HG03064 (cell line): Measurements from ENCODE around the gene HK1.

ENCODE experiments used
- ATAC-seq: cut with Tn5 transposase; IDR thresholded peaks from one replicate; pipeline ENCODE4 v1.9.1; 2021; ENCODE audit warnings: low read depth; ENCODE audit not compliant: unreplicated experiment

Gene HK1

DNA sequence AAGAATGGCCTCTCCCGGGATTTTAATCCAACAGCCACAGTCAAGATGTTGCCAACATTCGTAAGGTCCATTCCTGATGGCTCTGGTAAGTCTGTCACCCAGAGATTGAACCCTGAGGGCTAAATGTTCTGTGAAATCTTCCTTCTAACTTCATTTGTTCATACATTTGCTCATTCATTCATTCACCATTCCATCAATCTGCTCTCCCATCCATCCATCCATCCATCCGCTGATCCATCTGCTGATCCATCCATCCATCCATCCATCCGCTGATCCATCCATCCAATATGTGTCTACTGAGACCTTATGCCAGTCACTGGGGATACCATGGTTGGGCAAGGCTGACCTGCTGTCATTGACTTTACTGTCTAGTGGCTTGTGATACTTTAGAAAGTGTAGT is 65.6 kb downstream of the HK1 start:
- no peak for ATAC-seq

DNA sequence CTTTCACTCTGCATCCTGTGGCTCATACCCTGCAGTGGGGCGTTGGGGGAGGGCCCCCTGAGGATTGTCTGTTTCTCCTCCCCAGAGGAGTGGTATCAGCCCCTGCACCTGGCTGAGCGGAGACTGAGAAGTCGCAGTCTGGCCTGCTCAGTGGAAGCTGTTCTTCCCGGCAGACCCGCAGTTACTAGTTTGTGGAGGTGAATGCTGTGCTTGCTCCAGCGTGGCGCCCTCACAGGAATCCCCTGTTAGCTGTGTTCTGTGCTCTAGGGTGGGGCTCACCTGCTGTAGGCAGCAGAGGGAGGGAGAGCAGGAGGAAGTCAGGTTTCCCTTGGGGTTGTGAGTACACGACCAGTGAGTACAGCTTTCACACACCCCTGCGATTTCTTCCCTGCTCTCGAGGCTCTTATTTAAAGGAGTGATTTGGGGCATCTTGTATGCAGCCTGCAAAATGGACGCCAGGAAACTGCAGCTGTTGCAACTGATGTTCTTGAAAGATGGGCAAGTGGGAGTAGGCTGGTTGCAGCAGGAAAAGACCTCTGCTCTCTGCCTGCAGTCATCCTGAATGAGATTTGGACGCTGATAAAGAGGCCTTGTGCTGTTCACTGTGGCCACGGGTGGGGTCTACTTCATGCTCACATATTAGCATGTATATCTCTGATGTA is 66.4 kb downstream of the HK1 start:
- ATAC-seq: peak; percentile 62

DNA sequence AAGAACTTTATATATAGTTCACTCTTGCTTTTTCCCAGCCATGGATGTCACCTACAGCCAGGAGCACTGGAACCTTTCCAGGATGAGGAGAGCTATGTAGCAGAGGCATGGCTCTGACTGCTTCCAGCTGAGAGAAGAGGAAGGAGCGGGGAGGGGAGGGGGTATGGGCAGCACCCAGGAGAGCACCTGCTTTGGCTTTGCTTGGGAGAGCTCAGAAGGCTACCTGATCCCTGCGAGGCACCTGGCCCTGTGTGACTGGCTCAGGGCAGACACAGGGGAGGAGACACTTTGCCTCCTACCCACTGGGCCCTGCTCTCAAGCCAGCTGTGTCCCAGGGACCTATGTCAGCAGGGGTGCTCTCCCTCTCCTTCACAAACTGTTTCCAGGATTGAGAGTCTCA is 67.1 kb downstream of the HK1 start:
- no peak for ATAC-seq

DNA sequence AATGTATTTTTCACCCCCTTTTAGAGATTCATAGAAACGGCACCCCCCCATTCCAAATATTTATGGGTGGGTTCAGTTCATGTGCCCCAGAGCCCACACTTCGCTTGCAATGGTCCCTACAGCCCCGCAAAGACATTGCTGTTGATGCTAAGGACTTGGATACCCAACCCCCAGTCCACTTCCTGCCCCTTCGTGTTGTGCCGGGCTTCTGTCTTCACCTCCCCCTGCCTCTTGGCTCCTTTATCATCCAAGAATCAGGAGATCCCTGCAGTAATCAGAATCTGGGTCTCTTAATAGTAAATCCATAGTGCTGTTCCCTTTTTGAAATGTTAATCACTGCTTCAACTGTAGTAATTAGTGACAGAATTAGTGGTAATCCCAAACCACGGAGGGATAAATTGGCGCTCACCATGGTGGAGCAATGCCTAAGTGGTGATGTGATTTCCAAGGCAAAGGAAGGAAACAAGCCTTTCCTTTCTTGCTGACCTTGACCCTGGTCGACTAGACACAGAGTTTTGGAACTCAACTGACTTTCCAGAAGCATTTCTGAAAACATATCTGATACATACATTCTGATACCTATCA is 67.7 kb downstream of the HK1 start:
- ATAC-seq: no peak

DNA sequence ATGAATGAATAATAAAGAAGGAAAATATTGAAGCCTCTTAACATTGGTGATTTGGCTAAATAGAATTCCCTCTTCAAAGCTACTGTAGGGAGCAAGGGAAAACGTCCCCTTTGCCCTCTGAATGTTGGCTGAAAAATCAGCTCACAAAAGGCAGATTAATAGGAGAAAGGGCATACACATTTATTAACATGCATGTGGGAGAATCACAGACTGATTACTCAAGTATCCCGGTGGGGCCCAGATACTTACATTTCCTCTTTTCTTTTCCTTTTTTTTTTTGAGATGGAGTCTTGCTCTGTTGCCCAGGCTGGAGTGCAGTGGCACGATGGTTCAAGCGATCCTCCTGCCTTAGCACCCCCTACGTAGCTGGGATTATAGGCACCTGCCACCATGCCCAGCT is 68.5 kb downstream of the HK1 start:
- no peak for ATAC-seq

DNA sequence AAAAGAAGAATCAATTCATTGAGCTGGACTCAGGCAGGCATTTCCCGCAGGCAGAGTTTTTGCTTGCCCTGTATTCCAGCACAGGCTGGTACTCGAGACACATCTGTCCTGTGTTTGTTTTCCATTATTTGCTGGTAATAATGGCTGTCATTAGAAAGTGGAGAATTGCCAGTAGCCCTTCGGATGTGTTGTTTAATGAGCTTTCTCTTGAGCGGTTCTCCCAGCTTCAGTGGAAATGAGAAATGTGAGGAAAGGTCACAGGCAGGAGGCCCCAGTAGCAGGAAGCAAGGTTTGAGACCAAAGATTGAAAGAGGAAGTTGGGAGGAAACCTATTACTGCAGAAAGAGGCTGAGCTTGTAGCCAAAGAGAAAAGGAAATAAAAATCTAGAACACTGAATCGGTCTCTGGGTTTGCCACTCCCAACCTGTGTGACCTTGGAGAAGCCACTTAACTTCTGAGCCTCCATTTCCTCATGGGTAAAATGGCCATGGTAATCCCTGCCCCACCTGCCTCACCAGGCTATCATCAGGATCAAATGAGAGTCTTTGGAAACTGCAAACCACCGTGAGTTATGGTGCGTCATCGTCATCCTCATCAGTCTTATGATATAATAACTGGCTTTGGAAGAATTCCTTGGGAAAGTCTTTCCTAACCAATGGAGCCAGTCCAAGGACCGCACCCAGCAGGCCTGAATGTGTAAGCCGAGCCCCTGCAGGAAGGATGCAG is 70.7 kb downstream of the HK1 start:
- no peak for ATAC-seq

DNA sequence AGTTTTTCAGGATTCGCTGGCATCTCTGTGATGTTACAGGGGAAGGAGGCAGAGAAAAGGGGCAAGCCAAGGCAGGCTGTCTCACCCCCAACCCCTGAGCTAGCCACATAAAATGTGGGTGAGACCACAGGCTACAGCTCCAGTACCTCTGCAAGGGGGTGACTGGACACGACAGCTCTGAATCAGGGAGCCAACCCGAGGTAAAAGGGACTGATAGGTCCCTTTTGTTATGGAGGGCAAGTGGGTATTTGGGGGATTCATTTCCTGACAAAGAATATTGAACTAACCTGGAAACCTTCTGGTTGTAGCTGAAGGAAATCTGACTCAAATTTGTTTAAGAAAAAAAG is 71.2 kb downstream of the HK1 start:
- ATAC-seq: no peak

DNA sequence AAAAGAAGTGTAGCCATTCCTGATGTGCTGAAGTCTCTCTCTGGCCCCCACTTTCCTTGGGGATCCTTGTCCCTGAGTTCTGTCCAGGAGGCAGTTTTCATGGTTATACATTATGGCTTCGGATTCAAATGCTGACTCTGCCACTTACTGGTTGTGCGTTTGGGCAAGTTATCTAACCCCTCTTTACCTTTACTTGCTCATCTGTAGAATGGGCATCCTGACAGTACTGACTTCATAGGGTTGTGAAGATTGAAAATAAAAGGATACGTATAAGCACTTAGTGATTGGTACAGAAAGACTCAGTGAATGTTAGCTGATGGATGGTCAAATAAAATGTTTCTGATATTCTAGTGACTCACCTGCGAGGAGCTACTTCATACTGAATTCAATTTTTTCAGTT is 73.3 kb downstream of the HK1 start:
- ATAC-seq: no peak

DNA sequence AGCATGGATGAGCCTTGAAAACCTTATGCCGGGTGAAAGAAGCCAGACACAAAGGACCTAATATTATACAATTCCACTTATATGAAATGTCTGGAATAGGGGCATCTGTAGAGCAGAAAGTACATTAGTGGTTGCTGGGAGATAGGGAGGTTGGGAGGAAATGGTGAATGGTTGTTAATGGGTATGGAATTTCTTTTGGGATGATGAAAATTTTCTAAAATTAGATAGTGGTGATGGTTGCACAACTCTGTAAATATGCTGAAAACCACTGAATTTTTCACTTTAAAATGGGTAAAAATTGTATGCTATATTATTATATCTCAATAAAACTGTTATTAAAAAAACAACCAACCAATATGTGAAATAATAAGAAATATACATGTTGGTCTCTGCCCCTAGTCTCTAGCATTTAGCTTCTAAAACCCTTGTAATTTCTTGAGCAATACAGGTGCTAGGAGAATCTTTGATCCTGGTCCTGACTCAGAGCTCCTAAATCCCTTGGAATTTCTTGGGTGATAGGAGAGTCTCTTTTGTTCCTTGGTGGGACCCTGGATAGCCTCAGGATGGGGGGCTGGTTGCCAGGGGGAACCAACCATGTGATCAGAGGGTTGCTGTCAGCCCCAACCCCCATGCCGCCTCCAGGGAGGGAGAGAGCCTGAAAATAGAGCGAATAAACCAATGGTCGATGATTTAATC is 74.4 kb downstream of the HK1 start:
- ATAC-seq: no peak

DNA sequence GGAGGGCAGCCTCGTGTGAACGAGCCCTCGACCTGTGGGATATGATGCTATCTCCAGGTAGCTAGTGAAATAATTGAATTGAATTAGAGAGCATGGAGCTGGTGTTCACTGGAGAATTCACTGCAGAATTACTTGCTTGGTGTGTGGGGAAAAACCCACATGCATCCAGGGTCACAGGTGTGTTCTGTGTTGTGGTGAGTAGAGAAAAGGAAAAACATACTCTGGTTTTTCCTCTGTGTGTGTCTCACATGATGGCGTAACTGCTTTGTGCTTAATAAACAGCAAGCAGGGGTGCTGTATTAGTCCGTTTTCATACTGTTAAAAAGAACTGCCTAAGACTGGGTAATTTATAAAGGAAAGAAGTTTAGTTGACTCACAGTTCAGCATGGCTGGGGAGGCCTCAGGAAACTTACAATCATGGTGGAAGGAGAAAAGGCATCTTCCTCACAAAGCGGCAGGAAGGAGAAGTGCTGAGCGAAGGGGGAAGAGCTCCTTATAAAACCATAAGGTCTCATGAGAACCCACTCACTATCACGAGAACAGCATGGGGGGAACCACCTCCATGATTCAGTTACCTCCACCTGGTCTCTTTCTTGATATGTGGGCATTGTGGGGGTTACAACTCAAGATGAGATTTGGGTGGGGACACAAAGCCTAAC is 75.8 kb downstream of the HK1 start:
- ATAC-seq: no peak

DNA sequence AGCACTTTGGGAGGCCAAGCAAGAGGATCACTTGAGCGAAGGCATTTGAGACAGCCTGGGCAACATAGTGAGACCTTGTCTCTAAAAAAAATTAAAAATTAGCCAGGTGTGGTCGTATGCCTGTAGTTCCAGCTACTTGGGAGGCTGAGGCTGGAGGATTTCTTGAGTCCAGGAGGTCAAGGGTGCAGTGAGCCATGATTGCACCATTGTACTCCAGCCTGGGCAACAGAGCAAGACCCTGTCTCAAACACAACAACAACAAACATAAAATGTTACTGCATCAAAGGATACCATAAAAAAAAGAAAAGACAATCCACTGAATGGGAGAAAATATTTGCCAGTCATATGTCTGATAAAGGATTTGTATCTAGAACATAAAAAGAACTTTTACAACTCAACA is 77.9 kb downstream of the HK1 start:
- ATAC-seq: no peak

DNA sequence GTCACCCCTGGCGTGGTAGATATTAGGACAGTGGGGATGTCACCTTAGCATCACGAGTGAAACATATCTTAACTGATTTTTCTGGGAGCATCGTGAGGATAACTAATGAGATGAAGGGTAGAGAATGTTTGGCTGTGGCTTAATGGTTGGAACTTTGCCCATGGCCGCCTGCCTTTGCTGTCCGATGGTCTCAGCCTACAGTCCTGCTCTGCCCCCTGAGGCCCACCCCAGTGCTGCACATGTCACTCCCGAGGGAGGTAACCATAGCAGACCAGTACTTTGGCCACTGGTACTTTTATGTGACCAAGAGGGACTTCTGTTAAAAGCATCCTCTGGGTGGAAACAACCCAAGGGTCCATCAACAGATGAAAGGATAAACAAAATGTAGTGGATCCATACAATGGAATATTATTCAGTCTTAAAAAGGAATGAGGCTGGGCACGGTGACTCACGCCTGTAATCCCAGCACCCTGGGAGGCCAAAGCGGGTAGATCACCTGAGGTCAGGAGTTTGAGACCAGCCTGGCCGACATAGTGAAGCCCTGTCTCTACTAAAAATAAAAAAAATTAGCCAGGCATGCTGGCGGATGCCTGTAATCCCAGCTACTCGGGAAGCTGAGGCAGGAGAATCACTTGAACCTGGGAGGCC is 80.0 kb downstream of the HK1 start:
- ATAC-seq: no peak

DNA sequence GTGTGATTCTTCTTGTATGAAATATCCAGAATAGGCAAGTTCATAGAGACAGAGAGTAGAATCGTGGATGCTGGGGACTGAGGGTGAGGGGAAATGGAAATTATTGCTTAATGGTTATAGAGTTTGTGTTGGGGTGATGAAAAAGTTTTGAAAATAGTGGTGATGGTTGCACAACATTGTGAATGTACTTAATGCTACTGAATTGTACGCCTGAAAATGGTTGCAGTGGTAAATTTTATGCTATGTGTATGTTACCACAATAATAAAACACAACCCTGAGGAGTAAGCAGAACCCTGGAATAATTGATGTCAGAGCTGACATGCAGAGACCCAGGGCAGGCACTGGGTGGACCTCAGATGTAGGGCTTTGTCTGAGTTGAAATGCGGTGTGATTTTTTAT is 80.9 kb downstream of the HK1 start:
- ATAC-seq: no peak

DNA sequence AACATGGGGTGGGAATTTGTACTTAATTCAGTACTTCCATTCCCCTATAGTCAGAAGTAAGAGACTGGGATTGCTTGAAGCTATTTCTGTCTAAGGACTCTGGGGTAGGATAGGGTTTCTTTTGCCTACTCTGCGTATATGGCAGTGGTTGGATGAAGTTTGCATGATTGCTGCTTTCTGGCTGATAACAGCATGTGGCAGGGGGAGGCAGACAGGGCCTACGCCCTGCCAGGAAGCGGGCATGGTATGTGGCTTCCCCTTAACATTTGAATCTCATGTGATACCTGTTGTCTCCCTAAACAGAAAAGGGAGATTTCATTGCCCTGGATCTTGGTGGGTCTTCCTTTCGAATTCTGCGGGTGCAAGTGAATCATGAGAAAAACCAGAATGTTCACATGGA is 81.3 kb downstream of the HK1 start:
- ATAC-seq: no peak

DNA sequence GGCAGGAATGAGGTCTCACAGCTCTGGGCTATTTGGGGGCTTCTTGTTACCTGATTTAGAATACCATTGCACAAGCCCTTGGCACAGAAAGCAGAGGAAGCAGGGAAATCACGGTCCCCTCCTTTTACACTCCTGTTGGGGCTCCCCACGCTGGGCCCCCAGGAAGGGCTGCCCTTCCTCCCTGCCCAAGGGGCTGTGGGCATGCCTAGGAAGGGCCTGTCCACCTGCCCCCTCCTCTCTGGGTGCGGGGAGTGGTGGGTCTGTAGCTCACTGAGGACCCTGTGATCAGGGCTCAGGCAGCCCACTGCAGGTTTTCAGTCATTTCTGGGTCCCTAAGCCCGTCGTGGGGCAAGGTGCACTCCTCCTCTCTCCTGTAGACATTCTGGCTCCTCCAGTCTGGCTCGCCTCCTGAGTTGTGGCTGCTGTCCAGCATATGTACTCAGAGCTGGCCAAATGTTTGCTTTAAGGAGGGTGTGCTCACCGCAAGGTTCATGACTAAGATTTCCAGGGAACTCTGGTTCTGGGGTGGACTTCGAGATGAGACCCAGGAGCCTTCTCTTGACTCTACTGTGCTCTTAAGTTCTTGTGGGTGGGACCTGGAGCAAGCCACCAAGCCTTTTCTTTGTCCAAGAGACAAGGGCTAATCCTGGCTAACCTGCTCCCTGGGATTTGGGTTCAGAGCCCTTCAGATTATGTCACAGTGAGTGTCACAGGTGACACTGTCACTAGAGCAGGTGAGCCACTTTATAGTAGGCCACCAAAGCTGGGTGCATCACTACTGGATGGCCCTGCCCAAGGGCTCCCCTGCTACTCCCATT is 82.4 kb downstream of the HK1 start:
- ATAC-seq: no peak

DNA sequence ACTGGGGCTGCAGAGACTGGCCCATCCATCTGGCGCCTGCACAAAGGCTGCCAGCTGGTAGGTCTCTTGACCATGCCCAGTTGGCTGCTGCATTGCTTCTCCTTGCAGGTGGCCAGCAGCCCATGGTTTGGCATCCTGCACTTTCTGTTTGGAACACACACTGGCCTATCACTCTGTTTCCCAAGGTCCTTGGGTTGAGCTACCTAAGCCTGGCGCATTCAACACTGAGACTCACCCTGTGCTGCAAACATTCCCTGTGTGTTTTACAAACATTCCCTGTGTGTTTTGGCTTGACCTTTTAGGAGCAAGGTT is 83.0 kb downstream of the HK1 start:
- ATAC-seq: no peak

DNA sequence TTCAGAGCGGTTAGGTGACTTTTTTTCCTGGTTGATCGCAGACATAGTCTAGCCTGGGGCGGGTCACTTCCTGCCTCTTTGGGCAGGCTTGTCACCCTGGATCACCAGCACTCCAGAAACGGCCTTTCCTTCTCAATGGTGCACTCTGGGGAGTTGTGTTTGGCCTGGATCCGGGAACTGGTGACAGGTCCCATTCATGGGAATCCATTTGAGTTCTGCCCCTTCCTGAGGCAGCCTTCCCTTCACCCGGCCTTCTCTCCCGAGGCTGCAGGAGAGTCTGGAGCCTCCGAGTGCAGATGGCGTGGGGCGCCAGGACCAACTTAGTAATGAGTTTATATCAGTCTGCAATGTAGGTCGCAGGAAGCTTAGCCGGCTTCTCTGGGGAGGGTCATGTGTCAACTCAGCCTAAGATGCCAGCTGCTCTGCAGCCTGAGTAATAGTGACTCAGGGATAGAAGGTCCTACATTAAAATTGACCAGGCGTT is 84.2 kb downstream of the HK1 start:
- no peak for ATAC-seq

DNA sequence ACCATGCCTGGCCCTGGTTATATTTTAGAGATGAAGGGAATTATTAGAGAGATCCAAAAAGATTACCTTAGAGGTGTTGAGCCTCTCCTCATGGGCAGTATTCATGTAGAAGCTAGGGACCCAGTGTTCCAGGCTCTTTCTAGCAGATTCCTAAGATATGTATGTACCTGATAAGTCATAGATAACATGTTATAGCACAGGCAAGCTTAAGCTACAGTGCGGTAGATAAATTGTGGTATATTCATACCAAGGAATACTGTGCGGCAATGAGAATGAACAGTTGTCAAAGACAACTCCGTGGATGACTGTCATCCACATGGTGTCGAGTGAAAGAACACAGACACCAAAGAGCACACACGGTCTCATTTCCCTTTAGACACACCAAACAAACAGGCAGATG is 85.4 kb downstream of the HK1 start:
- no peak for ATAC-seq

DNA sequence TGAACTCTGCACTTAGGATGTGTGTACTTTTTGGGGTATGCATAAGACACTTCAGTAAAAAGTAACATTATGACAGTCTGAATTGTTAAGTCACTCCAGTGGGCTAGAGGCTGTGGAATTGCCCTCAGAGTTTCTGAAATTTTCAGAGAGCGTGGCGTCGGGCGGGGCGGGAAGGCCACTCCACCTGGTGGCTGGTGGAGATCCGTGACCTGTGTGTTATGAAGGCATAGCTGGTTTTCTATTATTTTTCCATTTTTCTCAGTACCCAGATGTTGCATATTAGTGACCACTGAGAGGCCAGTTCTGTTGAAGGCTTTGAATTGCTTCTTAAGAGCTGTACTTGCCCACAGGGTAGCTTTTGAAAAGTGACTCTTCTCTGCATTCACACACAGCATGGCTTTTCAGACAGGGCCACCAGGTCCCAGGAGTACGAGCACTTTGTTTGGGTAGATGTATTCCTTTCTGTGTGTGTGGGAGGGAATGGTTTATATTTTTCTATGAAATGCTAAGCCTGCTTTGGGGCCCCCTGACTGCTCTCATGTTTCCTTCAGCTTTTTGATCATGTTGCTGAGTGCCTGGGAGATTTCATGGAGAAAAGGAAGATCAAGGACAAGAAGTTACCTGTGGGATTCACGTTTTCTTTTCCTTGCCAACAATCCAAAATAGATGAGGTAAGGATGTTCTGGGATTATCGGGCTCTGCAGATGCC is 86.1 kb downstream of the HK1 start:
- no peak for ATAC-seq
